ENCODE results near the gene SMAD5.

The SMAD5 gene

DNA sequence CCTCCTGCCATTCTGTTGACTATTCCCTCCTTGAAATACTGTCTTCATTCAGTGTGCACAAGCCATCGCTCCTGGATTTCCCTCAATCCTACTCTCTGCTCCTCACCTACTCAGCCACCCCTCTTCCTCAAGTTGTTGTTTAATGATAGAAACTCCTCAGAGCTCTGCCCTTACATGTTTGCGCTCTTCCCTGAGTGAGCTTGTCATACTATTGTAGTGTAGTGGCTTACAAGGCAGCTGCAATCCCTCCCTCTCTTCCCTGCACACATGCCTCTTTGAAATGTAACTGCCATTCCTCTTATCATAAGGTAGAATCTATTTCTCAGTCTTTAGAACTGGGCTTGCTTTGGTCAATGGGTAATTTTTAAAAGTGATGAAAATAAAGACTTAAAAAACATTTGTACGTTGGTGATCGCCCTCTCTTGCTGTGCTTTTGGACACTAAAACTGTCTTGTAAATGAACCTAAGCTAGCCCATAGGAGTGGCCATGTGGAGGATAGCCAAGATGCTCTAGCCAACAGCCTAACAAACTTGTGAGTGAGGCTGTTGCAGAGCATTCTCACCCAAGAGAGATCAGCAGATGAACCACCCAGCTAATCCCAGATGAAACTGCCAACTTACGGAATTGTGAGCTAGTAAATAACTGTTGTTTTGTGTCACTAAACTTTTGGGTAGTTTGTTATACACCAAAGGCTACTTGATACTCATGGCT lies 18.1 kb upstream of the SMAD5 start:
- DNase-seq (ENCODE audit: low read depth), result no peak
- H3K4me3 ChIP-seq (ENCODE audit: control insufficient read depth, low read depth, low read length), result no peak overlapping the region
- TF ChIP-seq, protein P1, sequence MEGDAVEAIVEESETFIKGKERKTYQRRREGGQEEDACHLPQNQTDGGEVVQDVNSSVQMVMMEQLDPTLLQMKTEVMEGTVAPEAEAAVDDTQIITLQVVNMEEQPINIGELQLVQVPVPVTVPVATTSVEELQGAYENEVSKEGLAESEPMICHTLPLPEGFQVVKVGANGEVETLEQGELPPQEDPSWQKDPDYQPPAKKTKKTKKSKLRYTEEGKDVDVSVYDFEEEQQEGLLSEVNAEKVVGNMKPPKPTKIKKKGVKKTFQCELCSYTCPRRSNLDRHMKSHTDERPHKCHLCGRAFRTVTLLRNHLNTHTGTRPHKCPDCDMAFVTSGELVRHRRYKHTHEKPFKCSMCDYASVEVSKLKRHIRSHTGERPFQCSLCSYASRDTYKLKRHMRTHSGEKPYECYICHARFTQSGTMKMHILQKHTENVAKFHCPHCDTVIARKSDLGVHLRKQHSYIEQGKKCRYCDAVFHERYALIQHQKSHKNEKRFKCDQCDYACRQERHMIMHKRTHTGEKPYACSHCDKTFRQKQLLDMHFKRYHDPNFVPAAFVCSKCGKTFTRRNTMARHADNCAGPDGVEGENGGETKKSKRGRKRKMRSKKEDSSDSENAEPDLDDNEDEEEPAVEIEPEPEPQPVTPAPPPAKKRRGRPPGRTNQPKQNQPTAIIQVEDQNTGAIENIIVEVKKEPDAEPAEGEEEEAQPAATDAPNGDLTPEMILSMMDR (IDR thresholded peaks at IDR 0.05; ENCODE audit: control insufficient read depth, insufficient read depth, low read depth, low read length, missing control alignments), result no peak

DNA sequence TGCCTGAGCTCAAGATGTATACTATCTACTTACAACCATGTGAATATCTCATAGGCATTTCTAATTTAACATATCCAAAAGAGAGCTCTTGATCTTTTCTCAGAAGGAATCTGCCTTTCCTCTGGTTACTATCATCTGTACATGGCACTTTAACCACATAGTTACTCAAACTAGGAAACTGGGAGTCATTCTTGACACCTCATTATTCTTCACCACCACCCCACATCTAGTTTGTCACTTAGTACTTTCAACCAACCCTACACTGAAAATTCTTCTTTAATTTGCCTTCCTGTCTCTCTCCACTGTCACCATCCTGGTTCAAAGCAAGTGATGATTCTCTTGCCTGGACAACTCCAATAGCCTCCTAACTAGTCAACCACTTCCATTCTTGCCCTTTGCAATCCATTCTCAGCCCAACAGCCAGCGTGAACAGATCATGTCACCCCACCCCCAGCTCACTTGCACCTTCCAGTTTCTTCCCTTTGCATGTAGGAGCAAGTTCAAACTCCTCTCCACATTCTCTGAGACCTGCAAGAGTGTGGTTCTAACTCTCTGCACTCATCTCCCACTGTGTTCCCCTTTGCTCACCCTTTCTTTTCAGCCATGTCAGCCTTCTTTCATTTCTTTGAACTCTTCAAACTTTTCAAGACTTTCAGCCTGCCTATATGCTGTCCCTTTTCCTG lies 17.3 kb upstream of the SMAD5 start:
- no peak overlapping the region for H3K4me3 ChIP-seq (ENCODE audit: control insufficient read depth, low read depth, low read length)
- no peak for DNase-seq (ENCODE audit: low read depth)
- TF ChIP-seq, protein P1 (IDR thresholded peaks at IDR 0.05; ENCODE audit: control insufficient read depth, insufficient read depth, low read depth, low read length, missing control alignments), result no peak

DNA sequence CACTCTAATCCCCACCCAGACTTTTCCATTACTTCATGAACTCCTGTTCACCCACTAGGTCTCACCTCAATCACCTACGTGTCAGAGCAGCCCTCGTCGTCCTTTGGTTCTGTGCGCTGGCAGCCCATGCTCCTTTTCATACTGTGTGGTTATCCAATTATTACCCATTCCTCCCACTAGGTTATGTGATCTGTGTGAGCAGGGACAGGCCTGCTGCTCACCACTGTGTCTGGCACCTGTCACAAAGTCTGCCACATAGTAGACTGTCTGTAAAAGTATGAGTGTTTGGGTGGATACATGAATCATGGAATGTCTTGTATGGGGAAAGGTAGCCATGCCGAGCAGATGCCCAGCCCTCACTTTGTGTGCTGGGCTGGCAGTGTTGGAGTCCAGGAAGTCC lies 12.1 kb upstream of the SMAD5 start:
- no peak for DNase-seq (ENCODE audit: low read depth)
- TF ChIP-seq, protein P1 (IDR thresholded peaks at IDR 0.05; ENCODE audit: control insufficient read depth, insufficient read depth, low read depth, low read length, missing control alignments), result no peak
- no peak overlapping the region for H3K4me3 ChIP-seq (ENCODE audit: control insufficient read depth, low read depth, low read length)

DNA sequence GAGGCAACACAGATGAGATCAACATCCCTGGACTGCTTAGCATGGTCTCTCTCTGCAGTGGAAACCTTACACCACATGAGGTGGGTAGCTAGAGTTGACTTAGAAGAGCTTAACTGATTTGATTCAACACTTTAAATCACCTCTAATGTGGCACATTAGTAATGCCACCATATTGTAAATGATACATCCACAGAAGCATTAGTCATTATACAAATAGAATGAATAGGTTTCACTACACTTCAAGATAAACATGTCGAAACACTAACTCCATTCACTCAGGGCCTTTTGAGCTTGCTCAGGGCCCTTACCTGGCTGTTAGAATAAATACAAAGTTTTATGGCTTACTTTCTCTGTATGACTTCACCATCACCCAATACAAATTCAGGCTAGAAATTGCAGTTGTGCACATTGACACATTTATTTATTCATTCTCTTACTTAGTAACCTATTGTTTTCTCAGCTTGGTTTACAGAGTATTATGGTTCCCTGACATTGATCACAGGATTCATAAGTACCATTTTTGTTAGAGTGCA lies 9.3 kb upstream of the SMAD5 start:
- TF ChIP-seq, protein P1 (IDR thresholded peaks at IDR 0.05; ENCODE audit: control insufficient read depth, insufficient read depth, low read depth, low read length, missing control alignments), result no peak
- no peak for DNase-seq (ENCODE audit: low read depth)
- no peak overlapping the region for H3K4me3 ChIP-seq (ENCODE audit: control insufficient read depth, low read depth, low read length)

DNA sequence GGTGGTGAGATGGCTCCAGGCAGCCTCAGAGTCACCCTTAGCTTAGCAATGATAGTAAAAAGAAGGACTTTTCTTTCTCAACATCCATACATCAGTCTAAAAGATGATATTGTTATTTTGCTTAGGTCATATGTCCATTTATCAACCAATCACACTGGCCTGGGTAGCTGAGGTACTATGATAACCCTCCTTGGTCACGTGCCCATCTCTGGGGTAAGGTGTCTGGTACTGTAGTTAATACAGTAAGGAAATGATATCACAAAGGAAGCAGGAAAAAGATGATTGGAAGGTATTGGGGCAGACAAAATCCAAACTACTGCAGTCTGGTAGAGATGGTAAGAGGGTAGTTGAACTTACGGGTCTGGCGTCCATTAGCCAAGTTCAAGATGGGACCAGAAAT lies 5.1 kb upstream of the SMAD5 start:
- no peak overlapping the region for H3K4me3 ChIP-seq (ENCODE audit: control insufficient read depth, low read depth, low read length)
- no peak for DNase-seq (ENCODE audit: low read depth)
- TF ChIP-seq, protein P1 (IDR thresholded peaks at IDR 0.05; ENCODE audit: control insufficient read depth, insufficient read depth, low read depth, low read length, missing control alignments), result no peak

DNA sequence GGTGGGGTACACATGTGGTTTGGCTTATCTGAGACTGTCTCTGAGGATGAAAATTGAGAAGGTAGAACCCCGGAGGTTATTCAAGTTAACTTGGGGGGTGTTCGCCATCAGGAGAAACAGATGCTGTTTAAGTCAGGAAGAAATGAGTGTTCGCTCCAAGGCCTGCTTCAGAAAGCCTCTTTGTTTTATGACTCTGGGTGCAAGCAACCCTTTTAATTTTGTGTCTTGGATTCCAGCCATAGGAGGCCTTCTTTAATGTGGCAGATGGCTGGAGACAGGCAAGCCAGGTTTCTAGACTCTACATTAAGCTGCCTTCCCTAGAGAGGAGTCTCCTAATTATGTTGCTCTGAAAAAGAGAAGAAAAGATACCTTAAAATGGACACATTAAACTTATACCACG lies 4.2 kb upstream of the SMAD5 start:
- DNase-seq (ENCODE audit: low read depth), result no peak
- TF ChIP-seq, protein P1 (IDR thresholded peaks at IDR 0.05; ENCODE audit: control insufficient read depth, insufficient read depth, low read depth, low read length, missing control alignments), result no peak
- no peak overlapping the region for H3K4me3 ChIP-seq (ENCODE audit: control insufficient read depth, low read depth, low read length)

Measured in AG09309 (cell line).